ENCODE data around the gene FUT2. TPM values are rescaled to one million over a fixed set of nuclear protein-coding genes. Genes with fewer than 3 reads are reported as not detected.

Gene FUT2
- total and polyA plus RNA-seq, 2 of the 13 experiments (the other 11 are each of a cell fraction or from before 2014, with no cell fraction given), result 0.07 TPM; not detected in 1

- TF ChIP-seq, protein P1, sequence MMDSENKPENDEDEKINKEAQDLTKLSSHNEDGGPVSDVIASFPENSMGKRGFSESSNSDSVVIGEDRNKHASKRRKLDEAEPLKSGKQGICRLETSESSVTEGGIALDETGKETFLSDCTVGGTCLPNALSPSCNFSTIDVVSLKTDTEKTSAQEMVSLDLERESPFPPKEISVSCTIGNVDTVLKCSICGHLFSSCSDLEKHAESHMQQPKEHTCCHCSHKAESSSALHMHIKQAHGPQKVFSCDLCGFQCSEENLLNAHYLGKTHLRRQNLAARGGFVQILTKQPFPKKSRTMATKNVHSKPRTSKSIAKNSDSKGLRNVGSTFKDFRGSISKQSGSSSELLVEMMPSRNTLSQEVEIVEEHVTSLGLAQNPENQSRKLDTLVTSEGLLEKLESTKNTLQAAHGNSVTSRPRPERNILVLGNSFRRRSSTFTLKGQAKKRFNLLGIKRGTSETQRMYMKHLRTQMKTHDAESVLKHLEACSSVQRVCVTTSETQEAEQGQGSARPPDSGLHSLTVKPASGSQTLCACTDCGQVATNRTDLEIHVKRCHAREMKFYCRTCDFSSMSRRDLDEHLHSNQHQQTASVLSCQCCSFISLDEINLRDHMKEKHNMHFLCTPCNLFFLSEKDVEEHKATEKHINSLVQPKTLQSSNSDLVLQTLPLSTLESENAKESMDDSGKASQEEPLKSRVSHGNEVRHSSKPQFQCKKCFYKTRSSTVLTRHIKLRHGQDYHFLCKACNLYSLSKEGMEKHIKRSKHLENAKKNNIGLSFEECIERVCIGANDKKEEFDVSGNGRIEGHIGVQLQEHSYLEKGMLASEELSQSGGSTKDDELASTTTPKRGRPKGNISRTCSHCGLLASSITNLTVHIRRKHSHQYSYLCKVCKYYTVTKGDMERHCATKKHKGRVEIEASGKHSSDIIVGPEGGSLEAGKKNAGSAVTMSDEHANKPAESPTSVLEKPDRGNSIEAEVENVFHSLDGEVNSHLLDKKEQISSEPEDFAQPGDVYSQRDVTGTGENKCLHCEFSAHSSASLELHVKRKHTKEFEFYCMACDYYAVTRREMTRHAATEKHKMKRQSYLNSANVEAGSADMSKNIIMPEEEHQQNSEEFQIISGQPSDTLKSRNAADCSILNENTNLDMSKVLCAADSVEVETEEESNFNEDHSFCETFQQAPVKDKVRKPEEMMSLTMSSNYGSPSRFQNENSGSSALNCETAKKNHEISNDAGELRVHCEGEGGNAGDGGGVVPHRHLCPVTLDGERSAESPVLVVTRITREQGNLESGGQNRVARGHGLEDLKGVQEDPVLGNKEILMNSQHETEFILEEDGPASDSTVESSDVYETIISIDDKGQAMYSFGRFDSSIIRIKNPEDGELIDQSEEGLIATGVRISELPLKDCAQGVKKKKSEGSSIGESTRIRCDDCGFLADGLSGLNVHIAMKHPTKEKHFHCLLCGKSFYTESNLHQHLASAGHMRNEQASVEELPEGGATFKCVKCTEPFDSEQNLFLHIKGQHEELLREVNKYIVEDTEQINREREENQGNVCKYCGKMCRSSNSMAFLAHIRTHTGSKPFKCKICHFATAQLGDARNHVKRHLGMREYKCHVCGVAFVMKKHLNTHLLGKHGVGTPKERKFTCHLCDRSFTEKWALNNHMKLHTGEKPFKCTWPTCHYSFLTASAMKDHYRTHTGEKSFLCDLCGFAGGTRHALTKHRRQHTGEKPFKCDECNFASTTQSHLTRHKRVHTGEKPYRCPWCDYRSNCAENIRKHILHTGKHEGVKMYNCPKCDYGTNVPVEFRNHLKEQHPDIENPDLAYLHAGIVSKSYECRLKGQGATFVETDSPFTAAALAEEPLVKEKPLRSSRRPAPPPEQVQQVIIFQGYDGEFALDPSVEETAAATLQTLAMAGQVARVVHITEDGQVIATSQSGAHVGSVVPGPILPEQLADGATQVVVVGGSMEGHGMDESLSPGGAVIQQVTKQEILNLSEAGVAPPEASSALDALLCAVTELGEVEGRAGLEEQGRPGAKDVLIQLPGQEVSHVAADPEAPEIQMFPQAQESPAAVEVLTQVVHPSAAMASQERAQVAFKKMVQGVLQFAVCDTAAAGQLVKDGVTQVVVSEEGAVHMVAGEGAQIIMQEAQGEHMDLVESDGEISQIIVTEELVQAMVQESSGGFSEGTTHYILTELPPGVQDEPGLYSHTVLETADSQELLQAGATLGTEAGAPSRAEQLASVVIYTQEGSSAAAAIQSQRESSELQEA (CRISPR knock-in tag; IDR thresholded peaks at IDR 0.05; ENCODE audit: not compliant biosample characterization), result no peak
- TF ChIP-seq REST (IDR thresholded peaks at IDR 0.05; ENCODE audit: borderline replicate concordance in 1 of 2, low read depth in 1 of 2, low read length in 2 of 2) (no peak), ZNF460 (CRISPR knock-in tag; IDR thresholded peaks at IDR 0.05; ENCODE audit: borderline replicate concordance) (no peak), ZNF10 (CRISPR knock-in tag; IDR thresholded peaks at IDR 0.05; ENCODE audit: borderline replicate concordance, low read depth) (no peak), HNRNPK (IDR thresholded peaks at IDR 0.05; ENCODE audit: low read depth, low read length, poor library complexity, severe bottlenecking) (no peak), MTERF4 (CRISPR knock-in tag; IDR thresholded peaks at IDR 0.05) (no peak), NAIF1 (CRISPR knock-in tag; IDR thresholded peaks at IDR 0.05; ENCODE audit: borderline replicate concordance) (no peak)
- TF ChIP-seq, protein P2, sequence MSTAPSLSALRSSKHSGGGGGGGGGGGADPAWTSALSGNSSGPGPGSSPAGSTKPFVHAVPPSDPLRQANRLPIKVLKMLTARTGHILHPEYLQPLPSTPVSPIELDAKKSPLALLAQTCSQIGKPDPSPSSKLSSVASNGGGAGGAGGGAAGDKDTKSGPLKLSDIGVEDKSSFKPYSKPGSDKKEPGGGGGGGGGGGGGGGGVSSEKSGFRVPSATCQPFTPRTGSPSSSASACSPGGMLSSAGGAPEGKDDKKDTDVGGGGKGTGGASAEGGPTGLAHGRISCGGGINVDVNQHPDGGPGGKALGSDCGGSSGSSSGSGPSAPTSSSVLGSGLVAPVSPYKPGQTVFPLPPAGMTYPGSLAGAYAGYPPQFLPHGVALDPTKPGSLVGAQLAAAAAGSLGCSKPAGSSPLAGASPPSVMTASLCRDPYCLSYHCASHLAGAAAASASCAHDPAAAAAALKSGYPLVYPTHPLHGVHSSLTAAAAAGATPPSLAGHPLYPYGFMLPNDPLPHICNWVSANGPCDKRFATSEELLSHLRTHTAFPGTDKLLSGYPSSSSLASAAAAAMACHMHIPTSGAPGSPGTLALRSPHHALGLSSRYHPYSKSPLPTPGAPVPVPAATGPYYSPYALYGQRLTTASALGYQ (CRISPR knock-in tag; IDR thresholded peaks at IDR 0.05), result no peak
- TF ChIP-seq, protein P3, sequence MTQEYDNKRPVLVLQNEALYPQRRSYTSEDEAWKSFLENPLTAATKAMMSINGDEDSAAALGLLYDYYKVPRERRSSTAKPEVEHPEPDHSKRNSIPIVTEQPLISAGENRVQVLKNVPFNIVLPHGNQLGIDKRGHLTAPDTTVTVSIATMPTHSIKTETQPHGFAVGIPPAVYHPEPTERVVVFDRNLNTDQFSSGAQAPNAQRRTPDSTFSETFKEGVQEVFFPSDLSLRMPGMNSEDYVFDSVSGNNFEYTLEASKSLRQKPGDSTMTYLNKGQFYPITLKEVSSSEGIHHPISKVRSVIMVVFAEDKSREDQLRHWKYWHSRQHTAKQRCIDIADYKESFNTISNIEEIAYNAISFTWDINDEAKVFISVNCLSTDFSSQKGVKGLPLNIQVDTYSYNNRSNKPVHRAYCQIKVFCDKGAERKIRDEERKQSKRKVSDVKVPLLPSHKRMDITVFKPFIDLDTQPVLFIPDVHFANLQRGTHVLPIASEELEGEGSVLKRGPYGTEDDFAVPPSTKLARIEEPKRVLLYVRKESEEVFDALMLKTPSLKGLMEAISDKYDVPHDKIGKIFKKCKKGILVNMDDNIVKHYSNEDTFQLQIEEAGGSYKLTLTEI (CRISPR knock-in tag; conservative IDR thresholded peaks at IDR 0.05), result no peak
Observed at GRCh38 chr19:48674921-48675824, 20.6 kb upstream of the FUT2 start (continued).
